SK-N-SH treated with all-trans-retinoic acid at 6 μM for 48 hours (cell line): ENCODE results near the gene DSCAM.

Source experiments
- ATAC-seq: fragments of 200-7000 bp; cut with Tn5 transposase; 3 replicates; pipeline ENCODE4 v1.9.1; 2020; ENCODE audit warnings: mild to moderate bottlenecking, moderate library complexity
- ARNTL ChIP-seq: fragments of 450-650 bp; formaldehyde crosslinking; IDR thresholded peaks from 2 replicates; pipeline ENCODE4 v1.5.0; 2020; ENCODE audit warnings: low read depth, mild to moderate bottlenecking, moderate library complexity, borderline replicate concordance
- BACH2 ChIP-seq: fragments of 250-450 bp; sonication (Bioruptor Pico); IDR thresholded peaks from 2 replicates; pipeline ENCODE4 v1.9.0; 2021; ENCODE audit warnings: mild to moderate bottlenecking, borderline replicate concordance
- CSDC2 ChIP-seq: fragments of 250-450 bp; sonication (Bioruptor Pico); IDR thresholded peaks from 2 replicates; pipeline ENCODE4 v1.5.0; 2020; ENCODE audit warnings: mild to moderate bottlenecking, moderate library complexity
- ESRRG ChIP-seq: fragments of 250-450 bp; sonication (Bioruptor Pico); IDR thresholded peaks from 2 replicates; pipeline ENCODE4 v1.6.1; 2021; ENCODE audit warnings: mild to moderate bottlenecking
- GLIS3 ChIP-seq: fragments of 250-450 bp; sonication (Bioruptor Pico); IDR thresholded peaks from 2 replicates; pipeline ENCODE4 v1.5.0; 2020; ENCODE audit warnings: mild to moderate bottlenecking, moderate library complexity
- ISL1 ChIP-seq: fragments of 250-450 bp; sonication (Bioruptor Pico); IDR thresholded peaks from 2 replicates; pipeline ENCODE4 v2.1.2; 2022; ENCODE audit warnings: mild to moderate bottlenecking, moderate library complexity
- OSR1 ChIP-seq: fragments of 250-450 bp; sonication (Bioruptor Pico); IDR thresholded peaks from 2 replicates; pipeline ENCODE4 v1.8.0; 2022; ENCODE audit warnings: moderate library complexity, mild to moderate bottlenecking, inconsistent platforms
- PPARA ChIP-seq: fragments of 250-450 bp; sonication (Bioruptor Pico); IDR thresholded peaks from 2 replicates; pipeline ENCODE4 v1.5.0; 2020; ENCODE audit warnings: mild to moderate bottlenecking, borderline replicate concordance
- RARB ChIP-seq: fragments of 250-450 bp; sonication (Bioruptor Pico); IDR thresholded peaks from 2 replicates; pipeline ENCODE4 v1.8.0; 2021; ENCODE audit warnings: mild to moderate bottlenecking, moderate library complexity
- SNAI2 ChIP-seq: fragments of 250-450 bp; sonication (Bioruptor Pico); IDR thresholded peaks from 2 replicates; pipeline ENCODE4 v1.5.0; 2020; ENCODE audit warnings: mild to moderate bottlenecking, moderate library complexity
- TCF4 ChIP-seq: fragments of 250-450 bp; sonication (Bioruptor Pico); IDR thresholded peaks from 2 replicates; pipeline ENCODE4 v1.8.0; 2021; ENCODE audit warnings: mild to moderate bottlenecking, moderate library complexity, borderline replicate concordance
- TOX ChIP-seq: fragments of 250-450 bp; sonication (Bioruptor Pico); IDR thresholded peaks from 2 replicates; pipeline ENCODE4 v1.8.0; 2021; ENCODE audit warnings: mild to moderate bottlenecking, moderate library complexity, borderline replicate concordance
- ZC3H10 ChIP-seq: fragments of 250-450 bp; sonication (Bioruptor Pico); IDR thresholded peaks from 2 replicates; pipeline ENCODE4 v1.5.1; 2021; ENCODE audit warnings: mild to moderate bottlenecking, moderate library complexity
- ZFP3 ChIP-seq: fragments of 250-450 bp; sonication (Bioruptor Pico); IDR thresholded peaks from 2 replicates; pipeline ENCODE4 v1.5.0; 2020; ENCODE audit warnings: mild to moderate bottlenecking, moderate library complexity
- ZFP30 ChIP-seq: fragments of 450-650 bp; formaldehyde crosslinking; IDR thresholded peaks from 2 replicates; pipeline ENCODE4 v1.5.0; 2022; ENCODE audit warnings: mild to moderate bottlenecking, moderate library complexity
- ZNF565 ChIP-seq: fragments of 450-650 bp; formaldehyde crosslinking; conservative IDR thresholded peaks from 2 replicates; pipeline ENCODE4 v1.5.0; 2020; ENCODE audit warnings: low read depth, mild to moderate bottlenecking, moderate library complexity
- ZNF70 ChIP-seq: fragments of 450-650 bp; formaldehyde crosslinking; IDR thresholded peaks from 2 replicates; pipeline ENCODE4 v1.5.0; 2020; ENCODE audit warnings: mild to moderate bottlenecking, moderate library complexity
- ZNF8 ChIP-seq: fragments of 450-650 bp; formaldehyde crosslinking; IDR thresholded peaks from 2 replicates; pipeline ENCODE4 v1.5.0; 2020; ENCODE audit warnings: mild to moderate bottlenecking, moderate library complexity
- TF ChIP-seq, protein P1 (sequence below): fragments of 250-450 bp; sonication (Bioruptor Pico); IDR thresholded peaks from 2 replicates; pipeline ENCODE4 v1.5.1; 2020; ENCODE audit warnings: low read depth, mild to moderate bottlenecking, moderate library complexity
- TF ChIP-seq, protein P2 (sequence below): fragments of 250-450 bp; sonication (Bioruptor Pico); IDR thresholded peaks from 2 replicates; pipeline ENCODE4 v1.8.0; 2020; ENCODE audit warnings: mild to moderate bottlenecking, moderate library complexity, borderline replicate concordance
- TF ChIP-seq, protein P3 (sequence below): fragments of 250-450 bp; sonication (Bioruptor Pico); IDR thresholded peaks from 2 replicates; pipeline ENCODE4 v1.5.0; 2020; ENCODE audit warnings: mild to moderate bottlenecking, moderate library complexity
- TF ChIP-seq, protein P4 (sequence below): fragments of 250-450 bp; sonication (Bioruptor Pico); IDR thresholded peaks from 2 replicates; pipeline ENCODE4 v1.8.0; 2021; ENCODE audit warnings: low read depth, mild to moderate bottlenecking, moderate library complexity, borderline replicate concordance
- TF ChIP-seq, protein P5 (sequence below): fragments of 250-450 bp; sonication (Bioruptor Pico); IDR thresholded peaks from 2 replicates; pipeline ENCODE4 v1.5.1; 2021; ENCODE audit warnings: mild to moderate bottlenecking, moderate library complexity

DSCAM gene

DNA sequence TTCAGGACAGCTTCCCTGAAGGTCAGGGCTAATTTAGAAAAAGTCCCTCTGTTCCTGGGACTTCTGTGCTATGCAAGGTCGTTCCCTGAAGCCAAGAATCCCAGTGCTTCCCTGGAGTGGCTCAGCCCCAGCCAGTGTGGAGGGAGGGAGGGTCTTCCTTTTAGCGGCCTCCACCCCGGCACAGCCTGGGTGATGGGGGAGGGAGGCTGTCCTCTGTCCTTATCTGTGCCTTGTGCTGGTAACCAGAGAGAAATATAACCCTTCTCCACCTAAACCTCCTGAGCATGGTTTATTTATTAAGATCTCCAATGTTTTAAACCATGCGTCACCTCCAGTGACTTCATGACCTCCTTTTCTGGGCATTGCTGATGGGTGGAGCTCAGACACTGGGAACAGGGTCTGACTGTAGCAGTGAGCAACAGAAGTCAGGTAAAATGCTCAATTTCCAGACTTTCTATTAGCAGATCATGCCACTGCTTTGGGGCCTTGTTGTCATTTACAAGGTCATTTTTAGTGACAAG is 157.1 kb downstream of the DSCAM start (continued):
- TF ChIP-seq ZFP30 (CRISPR knock-in tag) (no peak), BACH2 (CRISPR knock-in tag) (no peak), ZNF70 (no peak), OSR1 (CRISPR knock-in tag) (no peak), GLIS3 (CRISPR knock-in tag) (no peak), ISL1 (CRISPR knock-in tag) (no peak), ARNTL (no peak)

DNA sequence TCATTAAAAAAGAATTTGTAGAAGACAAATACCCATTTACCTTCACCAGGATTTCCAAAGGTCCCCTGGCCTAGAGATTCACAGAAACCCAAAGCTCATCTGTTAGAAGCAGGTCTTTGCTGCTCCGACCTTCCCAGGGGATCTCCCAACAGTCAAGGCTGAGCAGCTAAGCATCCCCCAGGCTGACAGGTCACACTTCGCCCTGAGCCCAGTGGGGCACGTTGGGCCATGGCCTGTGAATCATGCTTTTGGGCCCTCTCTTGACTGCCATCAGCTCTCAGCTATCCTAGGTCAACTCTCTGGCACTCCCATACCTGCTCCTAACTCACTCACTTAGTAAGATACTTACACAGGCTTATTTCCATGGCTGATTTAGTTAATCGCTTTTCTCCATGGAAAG is 157.7 kb downstream of the DSCAM start:
- TF ChIP-seq, protein P1, sequence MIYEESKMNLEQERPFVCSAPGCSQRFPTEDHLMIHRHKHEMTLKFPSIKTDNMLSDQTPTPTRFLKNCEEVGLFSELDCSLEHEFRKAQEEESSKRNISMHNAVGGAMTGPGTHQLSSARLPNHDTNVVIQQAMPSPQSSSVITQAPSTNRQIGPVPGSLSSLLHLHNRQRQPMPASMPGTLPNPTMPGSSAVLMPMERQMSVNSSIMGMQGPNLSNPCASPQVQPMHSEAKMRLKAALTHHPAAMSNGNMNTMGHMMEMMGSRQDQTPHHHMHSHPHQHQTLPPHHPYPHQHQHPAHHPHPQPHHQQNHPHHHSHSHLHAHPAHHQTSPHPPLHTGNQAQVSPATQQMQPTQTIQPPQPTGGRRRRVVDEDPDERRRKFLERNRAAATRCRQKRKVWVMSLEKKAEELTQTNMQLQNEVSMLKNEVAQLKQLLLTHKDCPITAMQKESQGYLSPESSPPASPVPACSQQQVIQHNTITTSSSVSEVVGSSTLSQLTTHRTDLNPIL (CRISPR knock-in tag), result no peak
- no peak for TF ChIP-seq TOX (CRISPR knock-in tag)
- no peak for TF ChIP-seq ARNTL
- no peak for TF ChIP-seq ZNF565 (CRISPR knock-in tag)
- no peak for TF ChIP-seq OSR1 (CRISPR knock-in tag)
- TF ChIP-seq BACH2 (CRISPR knock-in tag), result no peak
- TF ChIP-seq CSDC2, result no peak
- no peak for TF ChIP-seq RARB (CRISPR knock-in tag)
- no peak for TF ChIP-seq GLIS3 (CRISPR knock-in tag)
- TF ChIP-seq ISL1 (CRISPR knock-in tag), result no peak
- TF ChIP-seq SNAI2 (CRISPR knock-in tag), result no peak
- TF ChIP-seq, protein P2, sequence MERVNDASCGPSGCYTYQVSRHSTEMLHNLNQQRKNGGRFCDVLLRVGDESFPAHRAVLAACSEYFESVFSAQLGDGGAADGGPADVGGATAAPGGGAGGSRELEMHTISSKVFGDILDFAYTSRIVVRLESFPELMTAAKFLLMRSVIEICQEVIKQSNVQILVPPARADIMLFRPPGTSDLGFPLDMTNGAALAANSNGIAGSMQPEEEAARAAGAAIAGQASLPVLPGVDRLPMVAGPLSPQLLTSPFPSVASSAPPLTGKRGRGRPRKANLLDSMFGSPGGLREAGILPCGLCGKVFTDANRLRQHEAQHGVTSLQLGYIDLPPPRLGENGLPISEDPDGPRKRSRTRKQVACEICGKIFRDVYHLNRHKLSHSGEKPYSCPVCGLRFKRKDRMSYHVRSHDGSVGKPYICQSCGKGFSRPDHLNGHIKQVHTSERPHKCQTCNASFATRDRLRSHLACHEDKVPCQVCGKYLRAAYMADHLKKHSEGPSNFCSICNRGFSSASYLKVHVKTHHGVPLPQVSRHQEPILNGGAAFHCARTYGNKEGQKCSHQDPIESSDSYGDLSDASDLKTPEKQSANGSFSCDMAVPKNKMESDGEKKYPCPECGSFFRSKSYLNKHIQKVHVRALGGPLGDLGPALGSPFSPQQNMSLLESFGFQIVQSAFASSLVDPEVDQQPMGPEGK (CRISPR knock-in tag), result no peak
- no peak for TF ChIP-seq ZC3H10 (CRISPR knock-in tag)
- TF ChIP-seq, protein P3, sequence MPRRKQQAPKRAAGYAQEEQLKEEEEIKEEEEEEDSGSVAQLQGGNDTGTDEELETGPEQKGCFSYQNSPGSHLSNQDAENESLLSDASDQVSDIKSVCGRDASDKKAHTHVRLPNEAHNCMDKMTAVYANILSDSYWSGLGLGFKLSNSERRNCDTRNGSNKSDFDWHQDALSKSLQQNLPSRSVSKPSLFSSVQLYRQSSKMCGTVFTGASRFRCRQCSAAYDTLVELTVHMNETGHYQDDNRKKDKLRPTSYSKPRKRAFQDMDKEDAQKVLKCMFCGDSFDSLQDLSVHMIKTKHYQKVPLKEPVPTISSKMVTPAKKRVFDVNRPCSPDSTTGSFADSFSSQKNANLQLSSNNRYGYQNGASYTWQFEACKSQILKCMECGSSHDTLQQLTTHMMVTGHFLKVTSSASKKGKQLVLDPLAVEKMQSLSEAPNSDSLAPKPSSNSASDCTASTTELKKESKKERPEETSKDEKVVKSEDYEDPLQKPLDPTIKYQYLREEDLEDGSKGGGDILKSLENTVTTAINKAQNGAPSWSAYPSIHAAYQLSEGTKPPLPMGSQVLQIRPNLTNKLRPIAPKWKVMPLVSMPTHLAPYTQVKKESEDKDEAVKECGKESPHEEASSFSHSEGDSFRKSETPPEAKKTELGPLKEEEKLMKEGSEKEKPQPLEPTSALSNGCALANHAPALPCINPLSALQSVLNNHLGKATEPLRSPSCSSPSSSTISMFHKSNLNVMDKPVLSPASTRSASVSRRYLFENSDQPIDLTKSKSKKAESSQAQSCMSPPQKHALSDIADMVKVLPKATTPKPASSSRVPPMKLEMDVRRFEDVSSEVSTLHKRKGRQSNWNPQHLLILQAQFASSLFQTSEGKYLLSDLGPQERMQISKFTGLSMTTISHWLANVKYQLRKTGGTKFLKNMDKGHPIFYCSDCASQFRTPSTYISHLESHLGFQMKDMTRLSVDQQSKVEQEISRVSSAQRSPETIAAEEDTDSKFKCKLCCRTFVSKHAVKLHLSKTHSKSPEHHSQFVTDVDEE (CRISPR knock-in tag), result no peak
- TF ChIP-seq ZFP3 (CRISPR knock-in tag), result no peak
- no peak for TF ChIP-seq PPARA (CRISPR knock-in tag)
- TF ChIP-seq, protein P4, sequence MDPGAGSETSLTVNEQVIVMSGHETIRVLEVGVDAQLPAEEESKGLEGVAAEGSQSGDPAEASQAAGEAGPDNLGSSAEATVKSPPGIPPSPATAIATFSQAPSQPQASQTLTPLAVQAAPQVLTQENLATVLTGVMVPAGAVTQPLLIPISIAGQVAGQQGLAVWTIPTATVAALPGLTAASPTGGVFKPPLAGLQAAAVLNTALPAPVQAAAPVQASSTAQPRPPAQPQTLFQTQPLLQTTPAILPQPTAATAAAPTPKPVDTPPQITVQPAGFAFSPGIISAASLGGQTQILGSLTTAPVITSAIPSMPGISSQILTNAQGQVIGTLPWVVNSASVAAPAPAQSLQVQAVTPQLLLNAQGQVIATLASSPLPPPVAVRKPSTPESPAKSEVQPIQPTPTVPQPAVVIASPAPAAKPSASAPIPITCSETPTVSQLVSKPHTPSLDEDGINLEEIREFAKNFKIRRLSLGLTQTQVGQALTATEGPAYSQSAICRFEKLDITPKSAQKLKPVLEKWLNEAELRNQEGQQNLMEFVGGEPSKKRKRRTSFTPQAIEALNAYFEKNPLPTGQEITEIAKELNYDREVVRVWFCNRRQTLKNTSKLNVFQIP (CRISPR knock-in tag), result no peak
- TF ChIP-seq ZFP30 (CRISPR knock-in tag), result no peak
- TF ChIP-seq ESRRG (CRISPR knock-in tag), result no peak
- no peak for ATAC-seq

DNA sequence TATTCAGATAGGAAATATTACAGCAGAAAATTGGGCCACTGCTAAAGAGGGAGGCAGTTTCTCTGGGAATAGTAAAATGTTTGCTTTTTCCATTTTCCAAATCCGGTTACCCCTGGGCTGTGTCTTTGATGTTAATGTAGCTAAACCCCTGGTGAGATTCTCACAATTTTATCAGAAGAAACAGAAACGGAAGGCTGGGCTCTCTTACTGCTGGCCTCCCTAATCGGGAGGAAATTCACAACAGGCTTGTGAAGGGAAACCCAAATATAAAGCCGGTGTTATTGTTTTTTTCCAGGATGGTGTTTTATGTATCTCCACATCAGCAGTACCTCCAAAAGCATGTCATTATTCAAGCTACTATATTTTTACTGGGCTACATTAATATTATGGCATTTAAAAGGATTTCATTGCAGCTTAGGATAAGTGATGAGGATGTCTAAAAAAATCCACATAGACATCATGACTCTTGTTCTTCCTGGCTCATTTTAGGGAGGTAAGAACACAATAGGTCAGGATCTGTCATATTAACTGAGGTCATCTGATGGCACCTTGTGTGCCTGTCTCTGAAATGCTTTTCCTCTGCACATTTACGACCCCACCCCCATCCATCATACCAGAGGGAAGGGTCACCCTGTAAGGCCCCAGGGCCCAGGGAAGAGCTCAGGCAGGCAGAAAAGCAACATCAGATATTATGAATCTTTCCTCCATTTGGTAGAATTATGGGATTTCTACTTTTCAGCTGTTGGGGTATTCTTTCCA is 158.7 kb downstream of the DSCAM start:
- ATAC-seq, result no peak
- no peak for TF ChIP-seq TCF4 (CRISPR knock-in tag)
- no peak for TF ChIP-seq BACH2 (CRISPR knock-in tag)
- TF ChIP-seq ZFP30 (CRISPR knock-in tag), result no peak
- TF ChIP-seq, protein P1 (CRISPR knock-in tag), result no peak
- TF ChIP-seq RARB (CRISPR knock-in tag), result no peak
- no peak for TF ChIP-seq SNAI2 (CRISPR knock-in tag)
- TF ChIP-seq, protein P5, sequence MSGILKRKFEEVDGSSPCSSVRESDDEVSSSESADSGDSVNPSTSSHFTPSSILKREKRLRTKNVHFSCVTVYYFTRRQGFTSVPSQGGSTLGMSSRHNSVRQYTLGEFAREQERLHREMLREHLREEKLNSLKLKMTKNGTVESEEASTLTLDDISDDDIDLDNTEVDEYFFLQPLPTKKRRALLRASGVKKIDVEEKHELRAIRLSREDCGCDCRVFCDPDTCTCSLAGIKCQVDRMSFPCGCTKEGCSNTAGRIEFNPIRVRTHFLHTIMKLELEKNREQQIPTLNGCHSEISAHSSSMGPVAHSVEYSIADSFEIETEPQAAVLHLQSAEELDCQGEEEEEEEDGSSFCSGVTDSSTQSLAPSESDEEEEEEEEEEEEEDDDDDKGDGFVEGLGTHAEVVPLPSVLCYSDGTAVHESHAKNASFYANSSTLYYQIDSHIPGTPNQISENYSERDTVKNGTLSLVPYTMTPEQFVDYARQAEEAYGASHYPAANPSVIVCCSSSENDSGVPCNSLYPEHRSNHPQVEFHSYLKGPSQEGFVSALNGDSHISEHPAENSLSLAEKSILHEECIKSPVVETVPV (CRISPR knock-in tag), result no peak
- TF ChIP-seq GLIS3 (CRISPR knock-in tag), result no peak
- TF ChIP-seq ZNF8 (CRISPR knock-in tag), result no peak
- TF ChIP-seq, protein P4 (CRISPR knock-in tag), result no peak
- TF ChIP-seq ZNF565 (CRISPR knock-in tag), result no peak
